ENCODE measurements around the gene STMND1. TPM values are rescaled to one million over a fixed set of nuclear protein-coding genes. Genes with fewer than 3 reads are reported as not detected.

STMND1 gene
- total and polyA plus RNA-seq, 2 of the 8 experiments (the other 6 are each of a cell fraction or from before 2014, with no cell fraction given), result not detected

- no peak overlapping the region for H3K18ac ChIP-seq (ENCODE audit: extremely low read depth, low read length)
- H2BK12ac ChIP-seq (ENCODE audit: low read depth, low read length), result no peak overlapping the region
- 96% methylated on average over 6 of the region's 6 CpGs; no CpG with 5 or more reads in 1 of the 2 experiments for WGBS, 2 experiments (ENCODE audit: extremely low coverage in 1 of 2, insufficient coverage in 1 of 2, insufficient read length in 1 of 2, insufficient replicate concordance in 2 of 2, low coverage in 1 of 2, low lambda C conversion rate in 2 of 2, missing lambda C conversion rate in 1 of 2)
- H3K79me1 ChIP-seq (ENCODE audit: low read depth, low read length), result no peaks in the 10 kb centered on the region
- no peak overlapping the region for H2BK5ac ChIP-seq (ENCODE audit: low read depth, low read length)
- TF ChIP-seq TCF12 (IDR thresholded peaks at IDR 0.05; ENCODE audit: low read depth, low read length) (no peak), KDM1A (IDR thresholded peaks at IDR 0.05; ENCODE audit: borderline replicate concordance, low read length) (no peak), SRF (IDR thresholded peaks at IDR 0.05; ENCODE audit: low read depth, low read length) (no peak), NRF1 (IDR thresholded peaks at IDR 0.05; ENCODE audit: low read depth, low read length) (no peak), POLR2AphosphoS5 (IDR thresholded peaks at IDR 0.05; ENCODE audit: low read depth, low read length) (no peak), CHD1 (IDR thresholded peaks at IDR 0.05; ENCODE audit: low read depth, low read length) (no peak), CREB1 (IDR thresholded peaks at IDR 0.05) (no peak), JUND (IDR thresholded peaks at IDR 0.05; ENCODE audit: low read length) (no peak), RBBP5 (IDR thresholded peaks at IDR 0.05; ENCODE audit: borderline replicate concordance, low read depth, low read length) (no peak)
- no peaks in the 10 kb centered on the region for H3K79me2 ChIP-seq (ENCODE audit: control insufficient read depth in 1 of 2, insufficient read depth in 2 of 2, low read length in 2 of 2)
- H4K5ac ChIP-seq (ENCODE audit: insufficient read length, low read depth, low read length), result no peak overlapping the region
- POLR2A ChIA-PET (ENCODE audit: partially characterized antibody), result no interaction called here
- no peaks in the 10 kb centered on the region for H3K9me3 ChIP-seq (ENCODE audit: insufficient read depth in 2 of 2, low read depth in 1 of 2, low read length in 1 of 2)
- H4K20me1 ChIP-seq (replicated peaks in 1 of 2; ENCODE audit: control insufficient read depth in 1 of 2, insufficient read depth in 2 of 2, low read length in 2 of 2), result no peaks in the 10 kb centered on the region
- no peak overlapping the region for H3K4me2 ChIP-seq (ENCODE audit: insufficient read depth in 1 of 2, low read depth in 2 of 2, low read length in 2 of 2)
- H3K36me3 ChIP-seq (ENCODE audit: control insufficient read depth in 2 of 4, insufficient read depth in 4 of 4, low read length in 3 of 4), result no peaks in the 10 kb centered on the region
- H4K8ac ChIP-seq (ENCODE audit: extremely low read depth, insufficient read depth, low read length), result no peak overlapping the region
- no peak overlapping the region for H2AFZ ChIP-seq (ENCODE audit: low read length)
- FAIRE-seq, result no peak
- H4K91ac ChIP-seq (replicated peaks; ENCODE audit: insufficient read length, low read length), result no peak overlapping the region
- H3K4ac ChIP-seq (replicated peaks; ENCODE audit: insufficient read length, low read depth, low read length), result no peak overlapping the region
- H3K9ac ChIP-seq (replicated peaks in 1 of 4; ENCODE audit: extremely low read depth in 1 of 4, low read depth in 3 of 4, low read length in 3 of 4), result no peak overlapping the region
- H2BK120ac ChIP-seq (replicated peaks; ENCODE audit: low read depth, low read length), result no peak overlapping the region
- no peak overlapping the region for H3K23ac ChIP-seq (ENCODE audit: insufficient read length)
- H3K27ac ChIP-seq (ENCODE audit: low read depth, low read length), result no peak overlapping the region
- no peak for DNase-seq (ENCODE audit: low read depth in 1 of 2, low spot score in 2 of 2)
- no peak overlapping the region for H2AK5ac ChIP-seq (ENCODE audit: low read depth, low read length)
- CTCF ChIA-PET (ENCODE audit: partially characterized antibody), result interaction anchor here (0.5 kb wide), 1 partner anchor 103 kb away, joined by 3 read pairs; no protein-coding TSS in a partner anchor
- no peaks in the 10 kb centered on the region for H3K23me2 ChIP-seq (ENCODE audit: low read depth, low read length)
- H3K4me1 ChIP-seq (replicated peaks in 1 of 4; ENCODE audit: control insufficient read depth in 3 of 4, insufficient read depth in 4 of 4, low read length in 3 of 4), result no peaks in the 10 kb centered on the region
- no peak overlapping the region for H3K56ac ChIP-seq (replicated peaks; ENCODE audit: insufficient read length, low read depth, low read length)
- no peak overlapping the region for H2BK20ac ChIP-seq (ENCODE audit: low read length)
- H3K4me3 ChIP-seq (ENCODE audit: extremely low read depth in 1 of 4, insufficient read depth in 2 of 4, low read depth in 3 of 4, low read length in 4 of 4), result no peak overlapping the region
- no peak overlapping the region for H3K14ac ChIP-seq (ENCODE audit: insufficient read length)
- no peak overlapping the region for H2BK15ac ChIP-seq (ENCODE audit: low read length)
- H3K27me3 ChIP-seq (replicated peaks in 1 of 4; ENCODE audit: control insufficient read depth in 3 of 4, extremely low read depth in 1 of 4, insufficient read depth in 3 of 4, low read length in 3 of 4), result no peaks in the 10 kb centered on the region
Measured at GRCh38 chr6:17120019-17120418, 18.2 kb downstream of the STMND1 start.

Measured in H1 (cell line).